H7 (cell line): ENCODE data around the gene CMC2. TPM values are rescaled to one million over a fixed set of nuclear protein-coding genes. Genes with fewer than 3 reads are reported as not detected.

Source experiments
- DNase-seq: peaks from one replicate; pipeline ENCODE4 v3.0.0; 2012
- H3K27me3 ChIP-seq: 2 replicates; pipeline ENCODE4 v1.6.0; 2011; ENCODE audit warnings: mild to moderate bottlenecking, low read length; ENCODE audit not compliant: control insufficient read depth, insufficient read depth
- H3K36me3 ChIP-seq: replicated peaks from 2 replicates; pipeline ENCODE4 v1.5.1; 2011; ENCODE audit warnings: low read length; ENCODE audit not compliant: control insufficient read depth, insufficient read depth
- H3K4me3 ChIP-seq: 2 replicates; pipeline ENCODE4 v1.5.1; 2011; ENCODE audit warnings: low read depth, mild to moderate bottlenecking, control low read depth, low read length, moderate library complexity; ENCODE audit not compliant: insufficient read depth
- total RNA-seq: library from RNA; depleted of rRNA; stranded (reverse); fragments of >200 nt; shearing (Covaris generic); gene quantifications from 2 replicates; pipeline ENCODE4 v1.2.3, GENCODE V29; 2014; rRNA removed

Gene CMC2
- total RNA-seq: 83.3 and 84.0 TPM in 2 replicates

GRCh38 chr16:81006813-81007695 lies at the start of gene CMC2, which contains the start of gene CENPN:
CMC2 (minus strand) TSS chr16:81006885; CDS start chr16:80997394, 9,491 bp downstream.
CENPN (plus strand) TSS chr16:81007214; CDS start chr16:81011940, 4,726 bp downstream.
- peak within 1 kb of the TSS; percentile 99 for H3K4me3 ChIP-seq
- peak; percentile 95 for DNase-seq
- H3K36me3 ChIP-seq: peaks cover 3% of the 10 kb centered on the region
- H3K27me3 ChIP-seq: no peaks in the 10 kb centered on the region

- H3K4me3 ChIP-seq: no peak overlapping the region
- H3K36me3 ChIP-seq: no peaks in the 10 kb centered on the region
- no peaks in the 10 kb centered on the region for H3K27me3 ChIP-seq
- DNase-seq: no peak
Observed at GRCh38 chr16:81053761-81054160, 47.1 kb upstream of the CMC2 start.

GRCh38 chr16:81042821-81043220 lies 36.1 kb upstream of the CMC2 start:
- H3K4me3 ChIP-seq: no peak overlapping the region

GRCh38 chr16:81041696-81042095 lies 35.0 kb upstream of the CMC2 start:
- DNase-seq: no peak
- Histone ChIP-seq H3K4me3 (no peak overlapping the region), H3K36me3 (peaks cover 22% of the 10 kb centered on the region), H3K27me3 (no peaks in the 10 kb centered on the region)

More at GRCh38 chr16:81042821-81043220, 36.1 kb upstream of the CMC2 start:
- Histone ChIP-seq H3K36me3 (peaks cover 22% of the 10 kb centered on the region), H3K27me3 (no peaks in the 10 kb centered on the region)
- no peak for DNase-seq

GRCh38 chr16:81040842-81041241 lies 34.2 kb upstream of the CMC2 start:
- Histone ChIP-seq H3K36me3 (peaks cover 22% of the 10 kb centered on the region), H3K27me3 (no peaks in the 10 kb centered on the region), H3K4me3 (no peak overlapping the region)
- DNase-seq: no peak

- no peak for DNase-seq
- no peaks in the 10 kb centered on the region for H3K27me3 ChIP-seq
- peaks cover 22% of the 10 kb centered on the region for H3K36me3 ChIP-seq
- no peak overlapping the region for H3K4me3 ChIP-seq
Observed at GRCh38 chr16:81040131-81040530, 33.4 kb upstream of the CMC2 start.

- H3K4me3 ChIP-seq: peak overlapping the region; percentile 80
- H3K27me3 ChIP-seq: no peaks in the 10 kb centered on the region
- no peak for DNase-seq
- H3K36me3 ChIP-seq: peaks cover 5% of the 10 kb centered on the region; the same call in 1 of the 2 replicates
Observed at GRCh38 chr16:81036751-81037350, 30.2 kb upstream of the CMC2 start.

GRCh38 chr16:81035975-81036750 lies 29.5 kb upstream of the CMC2 start:
- Histone ChIP-seq H3K36me3 (no peaks in the 10 kb centered on the region; the same call in 1 of the 2 replicates), H3K4me3 (peak overlapping the region; percentile 80), H3K27me3 (no peaks in the 10 kb centered on the region)
- DNase-seq: peak; percentile 83

- peak; percentile 97 for DNase-seq
- peak within 1 kb of the TSS; percentile 80 for H3K4me3 ChIP-seq
- no peaks in the 10 kb centered on the region; the same call in 1 of the 2 replicates for H3K36me3 ChIP-seq
- H3K27me3 ChIP-seq: no peaks in the 10 kb centered on the region
Observed at GRCh38 chr16:81035398-81035974, 28.8 kb upstream of the CMC2 start, which contains the start of gene ATMIN. ATMIN (plus strand) TSS chr16:81035842; CDS start chr16:81035871, 29 bp downstream.

- Histone ChIP-seq H3K27me3 (no peaks in the 10 kb centered on the region), H3K4me3 (no peak overlapping the region), H3K36me3 (peaks cover 14% of the 10 kb centered on the region)
- no peak for DNase-seq
Observed at GRCh38 chr16:81029930-81030604, 23.4 kb upstream of the CMC2 start.

GRCh38 chr16:81026429-81026828 lies 19.7 kb upstream of the CMC2 start:
- H3K4me3 ChIP-seq: no peak overlapping the region
- no peak for DNase-seq
- H3K27me3 ChIP-seq: no peaks in the 10 kb centered on the region
- peaks cover 20% of the 10 kb centered on the region for H3K36me3 ChIP-seq

GRCh38 chr16:81018496-81018895 lies 11.8 kb upstream of the CMC2 start:
- Histone ChIP-seq H3K36me3 (peaks cover 37% of the 10 kb centered on the region), H3K4me3 (no peak overlapping the region), H3K27me3 (no peaks in the 10 kb centered on the region)
- DNase-seq: no peak

GRCh38 chr16:81014672-81015071 lies 8.0 kb upstream of the CMC2 start:
- Histone ChIP-seq H3K27me3 (no peaks in the 10 kb centered on the region), H3K36me3 (peaks cover 34% of the 10 kb centered on the region), H3K4me3 (no peak overlapping the region)
- DNase-seq: no peak
